ENCODE measurements around the gene SEPTIN2.
"Not testable (repeated sequence)": the region's sequence is repeated elsewhere in the genome, so short reads cannot be mapped to it uniquely, and the experiment has no call there.

Gene SEPTIN2

GRCh38 chr2:241289597-241289996 is 26.1 kb upstream of the SEPTIN2 start:
- H3K27me3 ChIP-seq (ENCODE audit: low read depth, low read length), result no peaks in the 10 kb centered on the region
- peaks cover 0 to 20% of the 10 kb centered on the region in 2 donors for H3K4me1 ChIP-seq (ENCODE audit: control insufficient read depth in 1 of 2, insufficient read depth in 2 of 2, low read length in 2 of 2)
- H3K4me3 ChIP-seq (ENCODE audit: low read depth in 1 of 2, low read length in 2 of 2), result no peak overlapping the region
- no peaks in the 10 kb centered on the region for H3K36me3 ChIP-seq (ENCODE audit: control insufficient read depth in 1 of 2, insufficient read depth in 2 of 2, low read length in 2 of 2)
- H3K9me3 ChIP-seq (ENCODE audit: control insufficient read depth in 1 of 2, low read length in 2 of 2), result no peaks in the 10 kb centered on the region
- no peak overlapping the region for H3K27ac ChIP-seq (ENCODE audit: low read length)

GRCh38 chr2:241291153-241291552 is 24.6 kb upstream of the SEPTIN2 start:
- Histone ChIP-seq H3K36me3 (ENCODE audit: control insufficient read depth in 1 of 2, insufficient read depth in 2 of 2, low read length in 2 of 2) (no peaks in the 10 kb centered on the region), H3K4me1 (ENCODE audit: control insufficient read depth in 1 of 2, insufficient read depth in 2 of 2, low read length in 2 of 2) (peaks cover 0 to 23% of the 10 kb centered on the region in 2 donors), H3K9me3 (ENCODE audit: control insufficient read depth in 1 of 2, low read length in 2 of 2) (no peaks in the 10 kb centered on the region), H3K27me3 (ENCODE audit: low read depth, low read length) (no peaks in the 10 kb centered on the region), H3K27ac (ENCODE audit: low read length) (no peak overlapping the region), H3K4me3 (ENCODE audit: low read depth in 1 of 2, low read length in 2 of 2) (no peak overlapping the region)

GRCh38 chr2:241291977-241292376 is 23.7 kb upstream of the SEPTIN2 start:
- peaks cover 0 to 23% of the 10 kb centered on the region in 2 donors for H3K4me1 ChIP-seq (ENCODE audit: control insufficient read depth in 1 of 2, insufficient read depth in 2 of 2, low read length in 2 of 2)
- H3K27me3 ChIP-seq (ENCODE audit: low read depth, low read length), result no peaks in the 10 kb centered on the region
- H3K36me3 ChIP-seq (ENCODE audit: control insufficient read depth in 1 of 2, insufficient read depth in 2 of 2, low read length in 2 of 2), result peaks cover 0 to 4% of the 10 kb centered on the region in 2 donors
- H3K27ac ChIP-seq (ENCODE audit: low read length), result no peak overlapping the region
- no peak overlapping the region for H3K4me3 ChIP-seq (ENCODE audit: low read depth in 1 of 2, low read length in 2 of 2)
- no peaks in the 10 kb centered on the region for H3K9me3 ChIP-seq (ENCODE audit: control insufficient read depth in 1 of 2, low read length in 2 of 2)

GRCh38 chr2:241293378-241293797 is 22.3 kb upstream of the SEPTIN2 start:
- H3K36me3 ChIP-seq (ENCODE audit: control insufficient read depth in 1 of 2, insufficient read depth in 2 of 2, low read length in 2 of 2); H3K27ac ChIP-seq (ENCODE audit: low read length); H3K27me3 ChIP-seq (ENCODE audit: low read depth, low read length); H3K4me3 ChIP-seq (ENCODE audit: low read depth in 1 of 2, low read length in 2 of 2); H3K9me3 ChIP-seq (ENCODE audit: control insufficient read depth in 1 of 2, low read length in 2 of 2): not testable (repeated sequence)
- H3K4me1 ChIP-seq (ENCODE audit: control insufficient read depth in 1 of 2, insufficient read depth in 2 of 2, low read length in 2 of 2), result peaks cover 0 to 22% of the 10 kb centered on the region in 2 donors

- H3K27ac ChIP-seq (ENCODE audit: low read length), result no peak overlapping the region
- H3K27me3 ChIP-seq (ENCODE audit: low read depth, low read length), result no peaks in the 10 kb centered on the region
Observed at GRCh38 chr2:241295326-241296095, 20.2 kb upstream of the SEPTIN2 start.

GRCh38 chr2:241296767-241297166 is 19.0 kb upstream of the SEPTIN2 start:
- Histone ChIP-seq H3K4me3 (ENCODE audit: low read depth in 1 of 2, low read length in 2 of 2) (no peak overlapping the region), H3K27ac (ENCODE audit: low read length) (no peak overlapping the region), H3K9me3 (ENCODE audit: control insufficient read depth in 1 of 2, low read length in 2 of 2) (no peaks in the 10 kb centered on the region), H3K4me1 (ENCODE audit: control insufficient read depth in 1 of 2, insufficient read depth in 2 of 2, low read length in 2 of 2) (peaks cover 0 to 9% of the 10 kb centered on the region in 2 donors), H3K36me3 (ENCODE audit: control insufficient read depth in 1 of 2, insufficient read depth in 2 of 2, low read length in 2 of 2) (peaks cover 0 to 10% of the 10 kb centered on the region in 2 donors), H3K27me3 (ENCODE audit: low read depth, low read length) (no peaks in the 10 kb centered on the region)

More at GRCh38 chr2:241295326-241296095, 20.2 kb upstream of the SEPTIN2 start:
- H3K4me3 ChIP-seq (ENCODE audit: low read depth in 1 of 2, low read length in 2 of 2), result no peak overlapping the region
- H3K36me3 ChIP-seq (ENCODE audit: control insufficient read depth in 1 of 2, insufficient read depth in 2 of 2, low read length in 2 of 2), result peaks cover 0 to 10% of the 10 kb centered on the region in 2 donors
- H3K9me3 ChIP-seq (ENCODE audit: control insufficient read depth in 1 of 2, low read length in 2 of 2), result no peaks in the 10 kb centered on the region
- H3K4me1 ChIP-seq (ENCODE audit: control insufficient read depth in 1 of 2, insufficient read depth in 2 of 2, low read length in 2 of 2), result peaks cover 0 to 9% of the 10 kb centered on the region in 2 donors

- peaks cover 0 to 6% of the 10 kb centered on the region in 2 donors for H3K4me1 ChIP-seq (ENCODE audit: control insufficient read depth in 1 of 2, insufficient read depth in 2 of 2, low read length in 2 of 2)
- no peak overlapping the region for H3K4me3 ChIP-seq (ENCODE audit: low read depth in 1 of 2, low read length in 2 of 2)
- H3K36me3 ChIP-seq (ENCODE audit: control insufficient read depth in 1 of 2, insufficient read depth in 2 of 2, low read length in 2 of 2), result peaks cover 0 to 10% of the 10 kb centered on the region in 2 donors
- H3K9me3 ChIP-seq (ENCODE audit: control insufficient read depth in 1 of 2, low read length in 2 of 2), result no peaks in the 10 kb centered on the region
- no peaks in the 10 kb centered on the region for H3K27me3 ChIP-seq (ENCODE audit: low read depth, low read length)
- no peak overlapping the region for H3K27ac ChIP-seq (ENCODE audit: low read length)
Observed at GRCh38 chr2:241298673-241299072, 17.1 kb upstream of the SEPTIN2 start.

GRCh38 chr2:241300000-241300399 is 15.7 kb upstream of the SEPTIN2 start:
- Histone ChIP-seq H3K4me1 (ENCODE audit: control insufficient read depth in 1 of 2, insufficient read depth in 2 of 2, low read length in 2 of 2) (peaks cover 3 to 6% of the 10 kb centered on the region in 2 donors), H3K9me3 (ENCODE audit: control insufficient read depth in 1 of 2, low read length in 2 of 2) (no peaks in the 10 kb centered on the region), H3K36me3 (ENCODE audit: control insufficient read depth in 1 of 2, insufficient read depth in 2 of 2, low read length in 2 of 2) (peaks cover 0 to 10% of the 10 kb centered on the region in 2 donors), H3K27ac (ENCODE audit: low read length) (no peak overlapping the region), H3K27me3 (ENCODE audit: low read depth, low read length) (no peaks in the 10 kb centered on the region), H3K4me3 (ENCODE audit: low read depth in 1 of 2, low read length in 2 of 2) (no peak overlapping the region)

GRCh38 chr2:241302083-241302482 is 13.6 kb upstream of the SEPTIN2 start:
- Histone ChIP-seq H3K9me3 (ENCODE audit: control insufficient read depth in 1 of 2, low read length in 2 of 2) (no peaks in the 10 kb centered on the region), H3K27me3 (ENCODE audit: low read depth, low read length) (no peaks in the 10 kb centered on the region), H3K4me1 (ENCODE audit: control insufficient read depth in 1 of 2, insufficient read depth in 2 of 2, low read length in 2 of 2) (peaks cover 0 to 3% of the 10 kb centered on the region in 2 donors), H3K36me3 (ENCODE audit: control insufficient read depth in 1 of 2, insufficient read depth in 2 of 2, low read length in 2 of 2) (peaks cover 0 to 5% of the 10 kb centered on the region in 2 donors), H3K4me3 (ENCODE audit: low read depth in 1 of 2, low read length in 2 of 2) (no peak overlapping the region), H3K27ac (ENCODE audit: low read length) (no peak overlapping the region)

- Histone ChIP-seq H3K27ac (ENCODE audit: low read length) (no peak overlapping the region), H3K36me3 (ENCODE audit: control insufficient read depth in 1 of 2, insufficient read depth in 2 of 2, low read length in 2 of 2) (no peaks in the 10 kb centered on the region), H3K4me1 (ENCODE audit: control insufficient read depth in 1 of 2, insufficient read depth in 2 of 2, low read length in 2 of 2) (peaks cover 0 to 3% of the 10 kb centered on the region in 2 donors), H3K27me3 (ENCODE audit: low read depth, low read length) (no peaks in the 10 kb centered on the region), H3K9me3 (ENCODE audit: control insufficient read depth in 1 of 2, low read length in 2 of 2) (no peaks in the 10 kb centered on the region), H3K4me3 (ENCODE audit: low read depth in 1 of 2, low read length in 2 of 2) (no peak overlapping the region)
Observed at GRCh38 chr2:241302759-241303651, 12.7 kb upstream of the SEPTIN2 start.

GRCh38 chr2:241304039-241304670 is 11.6 kb upstream of the SEPTIN2 start:
- peaks cover 2 to 3% of the 10 kb centered on the region in 2 donors for H3K4me1 ChIP-seq (ENCODE audit: control insufficient read depth in 1 of 2, insufficient read depth in 2 of 2, low read length in 2 of 2)

More at GRCh38 chr2:241304039-241304670, 11.6 kb upstream of the SEPTIN2 start:
- H3K36me3 ChIP-seq (ENCODE audit: control insufficient read depth in 1 of 2, insufficient read depth in 2 of 2, low read length in 2 of 2), result no peaks in the 10 kb centered on the region
- no peak overlapping the region for H3K27ac ChIP-seq (ENCODE audit: low read length)
- no peak overlapping the region for H3K4me3 ChIP-seq (ENCODE audit: low read depth in 1 of 2, low read length in 2 of 2)
- no peaks in the 10 kb centered on the region for H3K9me3 ChIP-seq (ENCODE audit: control insufficient read depth in 1 of 2, low read length in 2 of 2)
- no peaks in the 10 kb centered on the region for H3K27me3 ChIP-seq (ENCODE audit: low read depth, low read length)

Data from muscle layer of duodenum (tissue), 2 donors.